Activated CD8-positive, alpha-beta memory T cell treated with anti-CD3 and anti-CD28 coated beads, Interleukin-2, amount 50 U/mL, for 1 hour (primary cell): ENCODE results near the gene BHLHE41.

Source experiments
- DNase-seq: peaks from one replicate; pipeline ENCODE4 v3.0.0-alpha.2; 2020; ENCODE audit errors: extremely low read depth

Gene BHLHE41

GRCh38 chr12:26077915-26078702 lies 46.7 kb downstream of the BHLHE41 start:
- DNase-seq, result no peak
